HEK293T (cell line): ENCODE data around the gene SMAD3.

Source experiments
- CTCF ChIA-PET: fragments of 350-600 bp; formaldehyde crosslinking; extraction: SDS; loops from one replicate; lab custom pipeline; 2021; ENCODE audit warnings: antibody characterized with exemption, inconsistent platforms; lab: Yijun Ruan, JAX
- POLR2A ChIA-PET: fragments of 350-600 bp; formaldehyde crosslinking; extraction: SDS; loops from one replicate; lab custom pipeline; 2020; ENCODE audit warnings: antibody characterized with exemption, inconsistent platforms; lab: Yijun Ruan, JAX
- DNase-seq: peaks from one replicate; pipeline ENCODE4 v3.0.0; 2012; ENCODE audit warnings: mixed read lengths; ENCODE audit errors: extremely low spot score
- ARNT ChIP-seq: fragments of 450-650 bp; IDR thresholded peaks from 2 replicates; pipeline ENCODE4 v1.6.1; 2017; ENCODE audit warnings: mild to moderate bottlenecking
- BHLHE40 ChIP-seq: fragments of 450-650 bp; IDR thresholded peaks from 2 replicates; pipeline ENCODE4 v1.6.1; 2016; ENCODE audit warnings: mild to moderate bottlenecking, moderate library complexity, borderline replicate concordance
- CTBP1 ChIP-seq: fragments of 450-650 bp; IDR thresholded peaks from 2 replicates; pipeline ENCODE4 v1.6.1; 2016; ENCODE audit warnings: borderline replicate concordance
- ELF4 ChIP-seq: fragments of 450-650 bp; IDR thresholded peaks from 2 replicates; pipeline ENCODE4 v1.6.1; 2017; ENCODE audit warnings: antibody characterized with exemption
- FOXA1 ChIP-seq: fragments of 450-650 bp; IDR thresholded peaks from 2 replicates; pipeline ENCODE4 v1.6.1; 2016; ENCODE audit warnings: mild to moderate bottlenecking
- FOXK2 ChIP-seq: fragments of 450-650 bp; IDR thresholded peaks from 2 replicates; pipeline ENCODE4 v1.6.1; 2016; ENCODE audit warnings: mild to moderate bottlenecking
- FOXM1 ChIP-seq: fragments of 450-650 bp; IDR thresholded peaks from 2 replicates; pipeline ENCODE4 v1.6.1; 2017; ENCODE audit warnings: mild to moderate bottlenecking, borderline replicate concordance
- HDGF ChIP-seq: fragments of 450-650 bp; IDR thresholded peaks from 2 replicates; pipeline ENCODE4 v1.6.1; 2017; ENCODE audit warnings: antibody characterized with exemption, borderline replicate concordance
- L3MBTL2 ChIP-seq: fragments of 450-650 bp; conservative IDR thresholded peaks from 2 replicates; pipeline ENCODE4 v1.6.1; 2016; ENCODE audit warnings: mild to moderate bottlenecking
- LEF1 ChIP-seq: fragments of 450-650 bp; IDR thresholded peaks from 2 replicates; pipeline ENCODE4 v1.6.1; 2017; ENCODE audit warnings: mild to moderate bottlenecking, borderline replicate concordance
- NFRKB ChIP-seq: fragments of 450-650 bp; IDR thresholded peaks from 2 replicates; pipeline ENCODE4 v1.6.1; 2016; ENCODE audit warnings: mild to moderate bottlenecking, moderate library complexity
- PKNOX1 ChIP-seq: fragments of 450-650 bp; IDR thresholded peaks from 2 replicates; pipeline ENCODE4 v1.6.1; 2016
- SP1 ChIP-seq: fragments of 450-650 bp; IDR thresholded peaks from 2 replicates; pipeline ENCODE4 v1.6.1; 2017
- SUZ12 ChIP-seq: fragments of 450-650 bp; IDR thresholded peaks from 2 replicates; pipeline ENCODE4 v1.6.1; 2016; ENCODE audit warnings: mild to moderate bottlenecking
- TARDBP ChIP-seq: fragments of 450-650 bp; IDR thresholded peaks from 2 replicates; pipeline ENCODE4 v1.6.1; 2016
- ZNF384 ChIP-seq: fragments of 450-650 bp; IDR thresholded peaks from 2 replicates; pipeline ENCODE4 v1.6.1; 2016

The SMAD3 gene

GRCh38 chr15:67085818-67086636 lies 20.6 kb downstream of the SMAD3 start:
- ChIA-PET POLR2A (no interaction called here), CTCF (no interaction called here)
- no peak for DNase-seq
- TF ChIP-seq BHLHE40 (no peak), ELF4 (no peak), L3MBTL2 (no peak), PKNOX1 (no peak)

DNA sequence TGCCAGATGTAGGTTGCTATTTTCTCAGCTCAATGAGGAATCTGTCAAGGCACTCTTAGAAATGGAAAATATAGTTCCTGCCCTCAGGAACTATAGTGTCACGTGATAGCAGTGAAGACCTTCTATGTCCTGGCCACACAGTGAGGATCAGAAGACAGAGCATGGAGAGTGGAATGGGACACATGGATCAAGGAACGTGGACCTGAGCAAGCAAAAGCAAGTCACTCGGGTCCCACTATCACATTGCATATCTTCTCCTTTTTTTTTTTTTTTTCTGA lies 21.2 kb downstream of the SMAD3 start:
- TF ChIP-seq FOXK2, result no peak
- TF ChIP-seq BHLHE40, result no peak
- TF ChIP-seq PKNOX1, result no peak
- no peak for TF ChIP-seq NFRKB
- TF ChIP-seq TARDBP, result no peak
- TF ChIP-seq ARNT, result no peak
- no peak for TF ChIP-seq ELF4
- no peak for TF ChIP-seq FOXA1
- no peak for TF ChIP-seq ZNF384
- TF ChIP-seq CTBP1, result no peak
- no peak for TF ChIP-seq SP1
- no peak for TF ChIP-seq HDGF
- no peak for TF ChIP-seq SUZ12
- no peak for TF ChIP-seq L3MBTL2
- no peak for TF ChIP-seq FOXM1
- CTCF ChIA-PET, result no interaction called here
- POLR2A ChIA-PET, result no interaction called here
- DNase-seq, result no peak

DNA sequence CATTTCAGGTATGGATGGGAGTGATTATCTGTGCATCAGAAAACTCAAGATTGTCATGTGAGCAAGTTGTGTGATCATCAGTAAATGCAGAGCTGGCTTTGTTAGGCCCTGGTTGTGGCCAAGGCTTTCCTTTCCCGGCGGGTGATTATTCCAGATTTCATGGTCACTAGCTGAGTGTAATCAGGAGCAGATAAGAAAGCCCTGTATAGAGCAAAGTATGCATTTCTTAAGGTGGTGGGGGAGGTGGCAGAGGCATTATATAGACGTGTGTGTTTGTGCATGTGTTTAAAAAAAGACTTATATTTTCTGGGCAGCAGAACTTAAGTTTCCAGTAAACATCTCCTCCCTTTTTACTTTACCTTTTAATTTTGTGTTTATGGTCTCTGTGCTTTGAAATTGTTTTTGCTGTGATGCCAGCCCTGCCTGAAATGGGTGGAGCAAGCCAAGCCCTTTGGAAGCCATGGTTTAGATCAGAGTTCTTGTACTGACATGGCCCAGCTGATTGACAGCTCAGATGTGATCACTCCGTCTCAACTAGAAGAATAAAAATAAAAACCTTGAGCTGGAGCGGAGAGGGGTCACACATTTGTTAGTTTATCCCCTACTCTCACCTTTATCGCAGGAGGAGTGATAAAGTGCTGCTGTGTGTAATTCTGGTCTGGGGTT lies 22.2 kb downstream of the SMAD3 start:
- DNase-seq, result no peak
- TF ChIP-seq PKNOX1 (peak; percentile 67), TARDBP (no peak)
- CTCF ChIA-PET, result no interaction called here
- POLR2A ChIA-PET, result no interaction called here

DNA sequence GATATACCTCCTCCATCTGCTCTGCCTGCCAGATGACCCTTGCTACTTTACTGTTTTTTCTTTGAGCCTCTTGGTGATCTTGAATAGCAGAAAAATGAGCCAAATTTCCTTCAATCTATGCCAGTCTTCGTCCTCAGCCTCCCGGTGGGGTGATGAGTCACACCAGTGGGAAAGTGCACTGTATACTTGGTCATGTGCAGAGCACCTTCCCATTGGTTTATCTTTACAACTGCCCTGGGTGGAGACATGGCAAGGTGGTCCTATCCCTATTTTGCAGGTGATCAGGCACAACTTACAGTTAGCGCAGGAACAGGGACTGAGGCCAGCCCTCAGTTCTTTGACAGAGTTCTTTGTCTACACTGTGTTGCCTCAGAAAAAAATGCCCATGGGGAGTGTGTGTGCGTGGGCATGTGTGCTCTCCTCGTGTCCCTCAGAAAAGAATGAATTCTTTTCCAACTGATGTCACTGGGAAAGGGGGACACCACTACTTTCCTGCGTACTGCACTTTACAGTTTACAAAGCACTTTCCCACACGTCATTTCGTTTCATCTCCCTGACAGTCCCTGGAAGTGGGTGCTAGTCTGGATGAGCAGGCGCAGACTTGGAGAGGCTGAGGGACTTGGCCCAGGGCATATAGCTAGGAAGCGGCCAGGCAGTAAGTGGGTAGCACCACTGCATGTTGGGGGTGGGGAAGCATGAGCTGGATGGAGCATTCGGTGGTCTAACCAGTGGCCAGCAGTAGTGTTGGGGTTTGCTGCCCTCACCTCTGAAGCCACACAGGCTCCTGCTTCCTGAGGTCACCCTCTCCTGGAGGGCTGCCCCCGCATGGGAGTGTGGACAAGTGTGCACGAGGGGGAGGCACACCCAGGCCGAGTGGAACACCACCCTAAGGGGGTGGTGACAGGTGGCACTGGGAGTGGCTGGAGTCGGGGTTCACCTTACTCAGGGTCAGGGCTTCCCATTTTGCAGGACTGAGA lies 24.1 kb downstream of the SMAD3 start:
- no peak for TF ChIP-seq NFRKB
- no peak for TF ChIP-seq SUZ12
- TF ChIP-seq CTBP1, result no peak
- TF ChIP-seq ELF4, result no peak
- TF ChIP-seq LEF1, result no peak
- no peak for TF ChIP-seq BHLHE40
- TF ChIP-seq TARDBP, result no peak
- no peak for TF ChIP-seq PKNOX1
- POLR2A ChIA-PET, result no interaction called here
- DNase-seq, result no peak
- CTCF ChIA-PET, result interaction anchor here (0.5 kb wide), 1 partner anchor 15 kb away, joined by 3 read pairs; no protein-coding TSS in a partner anchor

GRCh38 chr15:67090297-67091070 lies 25.1 kb downstream of the SMAD3 start:
- TF ChIP-seq ZNF384 (no peak), FOXK2 (no peak), BHLHE40 (no peak), CTBP1 (no peak), ARNT (no peak), FOXA1 (no peak), L3MBTL2 (no peak), ELF4 (no peak), NFRKB (no peak), LEF1 (no peak), PKNOX1 (no peak), FOXM1 (no peak), SP1 (no peak), HDGF (no peak), TARDBP (no peak), SUZ12 (no peak)
- POLR2A ChIA-PET, result no interaction called here
- DNase-seq, result no peak
- CTCF ChIA-PET, result interaction anchor here (0.5 to 0.6 kb wide), 2 partner anchors 14 to 648 kb away, joined by 3 read pairs; no protein-coding TSS in a partner anchor
